K562 (cell line): Measurements from ENCODE around the gene YIF1A. TPM values are rescaled to one million over a fixed set of nuclear protein-coding genes. Genes with fewer than 3 reads are reported as not detected.

ENCODE experiments used
- ATAC-seq: fragments of 200-7000 bp; cut with Tn5 transposase; 3 replicates; pipeline ENCODE4 v1.9.1; 2020; ENCODE audit warnings: moderate library complexity
- BruUV-seq: library from RNA; stranded (reverse); fragments of 400-500 nt; replicated peaks from 2 replicates; lab custom pipeline; 2021; lab: Mats Ljungman, UMichigan
- CTCF ChIA-PET: fragments of 300-600 bp; formaldehyde crosslinking; extraction: SDS; loops from one replicate; lab custom pipeline; 2021; ENCODE audit warnings: low intra/inter-chr PET ratio; lab: Yijun Ruan, JAX
- POLR2A ChIA-PET: fragments of 300-600, 350-650 bp; sonication (Branson Sonifier 250); formaldehyde crosslinking; extraction: SDS; loops from one replicate; lab custom pipeline; 2021; ENCODE audit warnings: antibody characterized with exemption, inconsistent platforms; lab: Yijun Ruan, JAX
- DNase-seq, 4 experiments: peaks; one replicate each; pipeline versions ENCODE4 v3.0.0 to v3.0.0-alpha.2; 2011 to 2018; ENCODE audit warnings: low spot score in 3 of 4, mixed read lengths in 3 of 4; ENCODE audit errors: extremely low read depth in 1 of 4
- FAIRE-seq: peaks from 2 replicates; lab custom pipeline; 2011; peaks lifted over from hg19 to GRCh38; lab: Jason Lieb, UNC
- H2AFZ ChIP-seq: 2 replicates; pipeline ENCODE4 v1.6.0; 2011; ENCODE audit warnings: low read depth, low read length, control low read depth, inconsistent platforms
- H3K27ac ChIP-seq: fragments of 200-600 bp; 3 replicates; pipeline ENCODE4 v1.8.0; 2011; ENCODE audit warnings: low read depth, mild to moderate bottlenecking, control low read depth, inconsistent platforms, low read length, moderate library complexity, mixed read lengths; ENCODE audit errors: extremely low read depth
- H3K27me3 ChIP-seq, 2 experiments: fragments of 300-600 bp in 1 of 2; 2 replicates in 1 of 2; 3 replicates in 1 of 2; pipeline versions ENCODE4 v1.6.0 to v1.8.0; 2011; ENCODE audit warnings: inconsistent platforms in 2 of 2, low read length in 2 of 2, mild to moderate bottlenecking in 1 of 2, mixed read lengths in 1 of 2, moderate library complexity in 1 of 2; ENCODE audit not compliant: control insufficient read depth in 2 of 2, insufficient read depth in 2 of 2
- H3K36me3 ChIP-seq: fragments of 300-600 bp; 3 replicates; pipeline ENCODE4 v1.8.0; 2011; ENCODE audit warnings: mild to moderate bottlenecking, low read length, inconsistent platforms; ENCODE audit not compliant: control insufficient read depth, insufficient read depth
- H3K4me1 ChIP-seq, 2 experiments: fragments of 200-600 bp in 1 of 2; replicated peaks in 1 of 2; 2 replicates in 1 of 2; 3 replicates in 1 of 2; pipeline versions ENCODE4 v1.5.1 to v1.8.0; 2011; ENCODE audit warnings: inconsistent platforms in 2 of 2, low read length in 2 of 2, mild to moderate bottlenecking in 1 of 2, mixed read lengths in 1 of 2, moderate library complexity in 1 of 2; ENCODE audit not compliant: control insufficient read depth in 2 of 2, insufficient read depth in 2 of 2
- H3K4me2 ChIP-seq: 2 replicates; pipeline ENCODE4 v1.6.1; 2011; ENCODE audit warnings: low read length, control low read depth, inconsistent platforms, mixed read lengths; ENCODE audit not compliant: insufficient read depth
- H3K4me3 ChIP-seq: fragments of 200-600 bp; sonication (generic), shearing (Covaris generic); 2 replicates; pipeline ENCODE4 v1.5.1; 2016; ENCODE audit warnings: control low read depth, inconsistent platforms
- H3K79me2 ChIP-seq: fragments of 200-600 bp; 3 replicates; pipeline ENCODE4 v1.8.0; 2011; ENCODE audit warnings: low read length, inconsistent platforms; ENCODE audit not compliant: control insufficient read depth, insufficient read depth
- H3K9ac ChIP-seq, 2 experiments: 2 replicates each; pipeline versions ENCODE4 v1.6.0 to v1.6.1; 2011; ENCODE audit warnings: low read depth in 2 of 2, low read length in 2 of 2, control low read depth in 1 of 2, inconsistent platforms in 1 of 2, mild to moderate bottlenecking in 1 of 2, mixed read lengths in 1 of 2; ENCODE audit not compliant: insufficient read depth in 1 of 2
- H3K9me1 ChIP-seq: one replicate; pipeline ENCODE4 v1.6.0; 2011; ENCODE audit warnings: inconsistent platforms, mild to moderate bottlenecking, low read length, moderate library complexity; ENCODE audit not compliant: control insufficient read depth, insufficient read depth
- H3K9me3 ChIP-seq: replicated peaks from 2 replicates; pipeline ENCODE4 v1.5.1; 2011; ENCODE audit warnings: low read depth, low read length, inconsistent platforms; ENCODE audit not compliant: control insufficient read depth, insufficient read depth
- H4K20me1 ChIP-seq: replicated peaks from 2 replicates; pipeline ENCODE4 v1.6.1; 2011; ENCODE audit warnings: low read length, inconsistent platforms, mixed read lengths; ENCODE audit not compliant: control insufficient read depth, insufficient read depth
- HSF4 ChIP-seq: fragments of 250-450 bp; sonication (Bioruptor Pico); IDR thresholded peaks from 2 replicates; pipeline ENCODE4 v2.1.2; 2022; ENCODE audit warnings: mild to moderate bottlenecking, moderate library complexity, borderline replicate concordance
- MCM7 ChIP-seq, 2 experiments: fragments of 450-650 bp; IDR thresholded peaks; 2 replicates each; pipeline ENCODE4 v1.6.1; 2016 to 2018
- NR1H2 ChIP-seq: sonication (generic); formaldehyde crosslinking; IDR thresholded peaks from 2 replicates; pipeline ENCODE4 v1.4.0; 2020; ENCODE audit warnings: mild to moderate bottlenecking, missing genetic modification reagents
- PTBP1 ChIP-seq: fragments of 200-400 bp; formaldehyde crosslinking; IDR thresholded peaks from 2 replicates; pipeline ENCODE4 v1.6.1; 2017; ENCODE audit warnings: low read depth, low read length
- ZZZ3 ChIP-seq: fragments of 450-650 bp; IDR thresholded peaks from 2 replicates; pipeline ENCODE4 v1.6.1; 2016; ENCODE audit warnings: antibody characterized with exemption, mild to moderate bottlenecking, moderate library complexity
- WGBS: fragments of 100-300 bp; shearing (Covaris generic); methylation state at CpG from one replicate; pipeline ENCODE4 v1.1.6; 2016; ENCODE audit warnings: low coverage, mixed read lengths; ENCODE audit not compliant: insufficient coverage; ENCODE audit errors: missing lambda C conversion rate; 5-methylcytosine and 5-hydroxymethylcytosine counted together
- in situ Hi-C: fragments of 300-500 bp; cut with MboI; formaldehyde crosslinking; loops from 4 replicates; pipeline ENCODE4 v1.15.0; 2018; ENCODE audit warnings: inconsistent platforms, mixed read lengths
- intact Hi-C: fragments of 100-400 bp; cut with micrococcal nuclease; formaldehyde crosslinking; loops from 2 replicates; pipeline ENCODE4 v1.14.2; 2022
- polyA plus RNA-seq, 8 experiments: library from polyadenylated mRNA; depleted of rRNA in 4 of 8; stranded (reverse) in 5 of 8; unstranded in 3 of 8; fragments of >200 nt; fragmentation: Nextera tagmentation in 2 of 8; fragmentation: Illumina TruSeq in 1 of 8; extraction: Ambion mirVana in 2 of 8; extraction: Trizol in 1 of 8; gene quantifications; 2 replicates each; pipeline versions ENCODE4 v1.2.1 to v1.2.3, GENCODE V29; 2011 to 2014; ENCODE audit warnings: inconsistent platforms in 1 of 8, missing spikeins in 1 of 8
- total RNA-seq, 7 experiments: library from RNA; depleted of rRNA in 6 of 7; stranded (reverse); fragments of >200 nt in 6 of 7; fragmentation: Illumina TruSeq in 2 of 7; extraction: Trizol in 2 of 7; gene quantifications; 2 replicates each; pipeline versions ENCODE4 v1.2.1 to v1.2.3, GENCODE V29; 2011 to 2021; ENCODE audit warnings: low replicate concordance in 1 of 7
- TF ChIP-seq, protein P1 (sequence below): sonication (generic); formaldehyde crosslinking; IDR thresholded peaks from 2 replicates; pipeline ENCODE4 v1.8.1; 2023; ENCODE audit warnings: mild to moderate bottlenecking, missing genetic modification reagents
- TF ChIP-seq, protein P2 (sequence below): fragments of 450-650 bp; IDR thresholded peaks from 2 replicates; pipeline ENCODE4 v1.6.1; 2018; ENCODE audit warnings: mild to moderate bottlenecking, low read depth; ENCODE audit not compliant: partially characterized antibody
- TF ChIP-seq, protein P3 (sequence below): fragments of 450-650 bp; IDR thresholded peaks from 2 replicates; pipeline ENCODE4 v1.7.1; 2018; ENCODE audit warnings: mild to moderate bottlenecking, low read depth; ENCODE audit not compliant: partially characterized antibody
- TF ChIP-seq, protein P4 (sequence below): fragments of 450-650 bp; IDR thresholded peaks from 2 replicates; pipeline ENCODE4 v1.6.1; 2014; ENCODE audit warnings: low read depth, mild to moderate bottlenecking, moderate library complexity, borderline replicate concordance

Gene YIF1A
- total and polyA plus RNA-seq, 9 of the 15 experiments (the other 6 are each of a cell fraction or from before 2014, with no cell fraction given), result 8.6 to 121 (median 77.2) TPM

DNA sequence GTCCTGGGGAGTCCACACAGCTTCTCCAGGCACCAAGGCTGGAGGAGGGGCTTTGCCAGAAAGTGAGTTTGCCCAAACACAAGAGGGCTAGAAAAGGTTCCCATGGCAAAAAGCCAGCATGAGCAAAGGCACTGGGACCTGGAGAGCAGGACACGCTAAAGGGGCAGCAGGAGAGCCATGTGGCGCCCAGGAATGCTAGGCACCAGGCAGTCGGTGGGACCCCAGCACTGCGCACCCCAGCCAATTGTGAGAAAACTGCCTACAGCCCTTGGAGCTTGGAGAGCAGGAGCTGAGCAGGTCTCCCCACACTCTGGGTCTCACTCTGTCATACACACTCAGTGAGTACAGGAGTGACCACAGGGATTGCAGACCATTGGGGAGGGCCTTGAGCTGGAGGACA lies 25.7 kb downstream of the YIF1A start:
- Histone ChIP-seq H3K27me3 (no peaks in the 10 kb centered on the region), H3K27ac (no peak overlapping the region), H3K4me2 (no peak overlapping the region), H3K4me3 (no peak overlapping the region), H3K79me2 (peaks cover 12% of the 10 kb centered on the region), H4K20me1 (no peaks in the 10 kb centered on the region; the same call in 1 of the 2 replicates), H3K4me1 (peaks cover 2 to 40% of the 10 kb centered on the region in 2 experiments; a peak in 4 of 5 replicates), H3K9ac (no peak overlapping the region; a peak in 1 of 4 replicates), H3K9me1 (no peaks in the 10 kb centered on the region), H3K36me3 (peaks cover 73% of the 10 kb centered on the region), H3K9me3 (no peaks in the 10 kb centered on the region), H2AFZ (no peak overlapping the region)
- FAIRE-seq, result no peak
- 91% methylated on average over 4 of the region's 4 CpGs for WGBS
- no peak for ATAC-seq
- TF ChIP-seq MCM7 (IDR thresholded peaks at IDR 0.05), result no peak
- no peak for TF ChIP-seq PTBP1
- TF ChIP-seq HSF4, result no peak
- TF ChIP-seq, protein P1, sequence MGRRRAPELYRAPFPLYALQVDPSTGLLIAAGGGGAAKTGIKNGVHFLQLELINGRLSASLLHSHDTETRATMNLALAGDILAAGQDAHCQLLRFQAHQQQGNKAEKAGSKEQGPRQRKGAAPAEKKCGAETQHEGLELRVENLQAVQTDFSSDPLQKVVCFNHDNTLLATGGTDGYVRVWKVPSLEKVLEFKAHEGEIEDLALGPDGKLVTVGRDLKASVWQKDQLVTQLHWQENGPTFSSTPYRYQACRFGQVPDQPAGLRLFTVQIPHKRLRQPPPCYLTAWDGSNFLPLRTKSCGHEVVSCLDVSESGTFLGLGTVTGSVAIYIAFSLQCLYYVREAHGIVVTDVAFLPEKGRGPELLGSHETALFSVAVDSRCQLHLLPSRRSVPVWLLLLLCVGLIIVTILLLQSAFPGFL (CRISPR knock-in tag), result no peak
- no peak for TF ChIP-seq NR1H2
- TF ChIP-seq, protein P2, sequence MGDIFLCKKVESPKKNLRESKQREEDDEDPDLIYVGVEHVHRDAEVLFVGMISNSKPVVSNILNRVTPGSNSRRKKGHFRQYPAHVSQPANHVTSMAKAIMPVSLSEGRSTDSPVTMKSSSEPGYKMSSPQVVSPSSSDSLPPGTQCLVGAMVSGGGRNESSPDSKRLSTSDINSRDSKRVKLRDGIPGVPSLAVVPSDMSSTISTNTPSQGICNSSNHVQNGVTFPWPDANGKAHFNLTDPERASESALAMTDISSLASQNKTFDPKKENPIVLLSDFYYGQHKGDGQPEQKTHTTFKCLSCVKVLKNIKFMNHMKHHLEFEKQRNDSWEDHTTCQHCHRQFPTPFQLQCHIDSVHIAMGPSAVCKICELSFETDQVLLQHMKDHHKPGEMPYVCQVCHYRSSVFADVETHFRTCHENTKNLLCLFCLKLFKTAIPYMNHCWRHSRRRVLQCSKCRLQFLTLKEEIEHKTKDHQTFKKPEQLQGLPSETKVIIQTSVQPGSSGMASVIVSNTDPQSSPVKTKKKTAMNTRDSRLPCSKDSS, result no peak
- TF ChIP-seq, protein P3, sequence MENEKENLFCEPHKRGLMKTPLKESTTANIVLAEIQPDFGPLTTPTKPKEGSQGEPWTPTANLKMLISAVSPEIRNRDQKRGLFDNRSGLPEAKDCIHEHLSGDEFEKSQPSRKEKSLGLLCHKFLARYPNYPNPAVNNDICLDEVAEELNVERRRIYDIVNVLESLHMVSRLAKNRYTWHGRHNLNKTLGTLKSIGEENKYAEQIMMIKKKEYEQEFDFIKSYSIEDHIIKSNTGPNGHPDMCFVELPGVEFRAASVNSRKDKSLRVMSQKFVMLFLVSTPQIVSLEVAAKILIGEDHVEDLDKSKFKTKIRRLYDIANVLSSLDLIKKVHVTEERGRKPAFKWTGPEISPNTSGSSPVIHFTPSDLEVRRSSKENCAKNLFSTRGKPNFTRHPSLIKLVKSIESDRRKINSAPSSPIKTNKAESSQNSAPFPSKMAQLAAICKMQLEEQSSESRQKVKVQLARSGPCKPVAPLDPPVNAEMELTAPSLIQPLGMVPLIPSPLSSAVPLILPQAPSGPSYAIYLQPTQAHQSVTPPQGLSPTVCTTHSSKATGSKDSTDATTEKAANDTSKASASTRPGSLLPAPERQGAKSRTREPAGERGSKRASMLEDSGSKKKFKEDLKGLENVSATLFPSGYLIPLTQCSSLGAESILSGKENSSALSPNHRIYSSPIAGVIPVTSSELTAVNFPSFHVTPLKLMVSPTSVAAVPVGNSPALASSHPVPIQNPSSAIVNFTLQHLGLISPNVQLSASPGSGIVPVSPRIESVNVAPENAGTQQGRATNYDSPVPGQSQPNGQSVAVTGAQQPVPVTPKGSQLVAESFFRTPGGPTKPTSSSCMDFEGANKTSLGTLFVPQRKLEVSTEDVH, result no peak
- no peak for TF ChIP-seq ZZZ3
- TF ChIP-seq, protein P4, sequence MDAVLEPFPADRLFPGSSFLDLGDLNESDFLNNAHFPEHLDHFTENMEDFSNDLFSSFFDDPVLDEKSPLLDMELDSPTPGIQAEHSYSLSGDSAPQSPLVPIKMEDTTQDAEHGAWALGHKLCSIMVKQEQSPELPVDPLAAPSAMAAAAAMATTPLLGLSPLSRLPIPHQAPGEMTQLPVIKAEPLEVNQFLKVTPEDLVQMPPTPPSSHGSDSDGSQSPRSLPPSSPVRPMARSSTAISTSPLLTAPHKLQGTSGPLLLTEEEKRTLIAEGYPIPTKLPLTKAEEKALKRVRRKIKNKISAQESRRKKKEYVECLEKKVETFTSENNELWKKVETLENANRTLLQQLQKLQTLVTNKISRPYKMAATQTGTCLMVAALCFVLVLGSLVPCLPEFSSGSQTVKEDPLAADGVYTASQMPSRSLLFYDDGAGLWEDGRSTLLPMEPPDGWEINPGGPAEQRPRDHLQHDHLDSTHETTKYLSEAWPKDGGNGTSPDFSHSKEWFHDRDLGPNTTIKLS, result no peak
- intact Hi-C loops, result no loop called here
- DNase-seq, result no peak
- ChIA-PET POLR2A (interaction anchor here (0.6 to 1.7 kb wide), 3 partner anchors 8 to 158 kb away, joined by 3 to 4 read pairs (median 3); partner anchors contain the start of gene YIF1A), CTCF (no interaction called here)
- in situ Hi-C loops, result no loop called here
- no TSS peak for BruUV-seq
